H1 (cell line): Measurements from ENCODE around the gene SLC2A8. TPM values are rescaled to one million over a fixed set of nuclear protein-coding genes. Genes with fewer than 3 reads are reported as not detected.

Experiments used
- CTCF ChIA-PET: fragments of 300-600 bp; sonication (Branson Sonifier 250); formaldehyde crosslinking; loops from one replicate; lab custom pipeline; 2021; ENCODE audit not compliant: partially characterized antibody; lab: Charles Lee
- POLR2A ChIA-PET: fragments of 300-600 bp; sonication (Branson Sonifier 250); formaldehyde crosslinking; loops from one replicate; lab custom pipeline; 2021; ENCODE audit warnings: inconsistent platforms; ENCODE audit not compliant: partially characterized antibody; lab: Charles Lee
- DNase-seq, 2 experiments: peaks; one replicate each; pipeline versions ENCODE4 v3.0.0 to v3.0.0-alpha.2; 2010 to 2022; ENCODE audit warnings: low spot score in 2 of 2, low read depth in 1 of 2, mixed read lengths in 1 of 2
- FAIRE-seq: peaks from 2 replicates; lab custom pipeline; 2011; peaks lifted over from hg19 to GRCh38; lab: Jason Lieb, UNC
- H2AFZ ChIP-seq: 2 replicates; pipeline ENCODE4 v1.8.1; 2012; ENCODE audit warnings: low read length, inconsistent platforms
- H2AK5ac ChIP-seq: 2 replicates; pipeline ENCODE4 v1.6.1; 2013; ENCODE audit warnings: low read depth, low read length
- H2BK120ac ChIP-seq: replicated peaks from 2 replicates; pipeline ENCODE3; 2013; ENCODE audit warnings: low read depth, low read length, inconsistent platforms
- H2BK12ac ChIP-seq: 2 replicates; pipeline ENCODE4 v1.6.1; 2013; ENCODE audit warnings: low read depth, low read length
- H2BK15ac ChIP-seq: 2 replicates; pipeline ENCODE4 v1.6.1; 2013; ENCODE audit warnings: low read length
- H2BK20ac ChIP-seq: 2 replicates; pipeline ENCODE4 v1.6.1; 2013; ENCODE audit warnings: low read length
- H2BK5ac ChIP-seq: 2 replicates; pipeline ENCODE4 v1.6.1; 2013; ENCODE audit warnings: low read depth, low read length
- H3K14ac ChIP-seq: 2 replicates; pipeline ENCODE4 v1.6.1; 2013; ENCODE audit warnings: inconsistent platforms; ENCODE audit not compliant: insufficient read length
- H3K18ac ChIP-seq: 2 replicates; pipeline ENCODE4 v1.6.1; 2013; ENCODE audit warnings: low read length; ENCODE audit errors: extremely low read depth
- H3K23ac ChIP-seq: 2 replicates; pipeline ENCODE4 v1.6.1; 2013; ENCODE audit warnings: inconsistent platforms; ENCODE audit not compliant: insufficient read length
- H3K23me2 ChIP-seq: 2 replicates; pipeline ENCODE4 v1.6.1; 2013; ENCODE audit warnings: low read depth, low read length
- H3K27ac ChIP-seq: 2 replicates; pipeline ENCODE4 v1.6.1; 2011; ENCODE audit warnings: low read depth, low read length, inconsistent platforms
- H3K27me3 ChIP-seq, 4 experiments: replicated peaks in 1 of 4; 1 replicate in 1 of 4; 2 replicates in 3 of 4; pipeline versions ENCODE4 v1.6.1 to v1.8.1; 2011 to 2013; ENCODE audit warnings: low read length in 3 of 4, mild to moderate bottlenecking in 3 of 4, inconsistent platforms in 2 of 4, mixed read lengths in 2 of 4, moderate library complexity in 1 of 4; ENCODE audit not compliant: control insufficient read depth in 3 of 4, insufficient read depth in 3 of 4; ENCODE audit errors: extremely low read depth in 1 of 4
- H3K36me3 ChIP-seq, 4 experiments: 2 replicates each; pipeline versions ENCODE4 v1.6.1 to v1.8.1; 2011 to 2013; ENCODE audit warnings: mild to moderate bottlenecking in 4 of 4, low read length in 3 of 4, moderate library complexity in 2 of 4, control low read depth in 1 of 4, inconsistent platforms in 1 of 4; ENCODE audit not compliant: insufficient read depth in 4 of 4, control insufficient read depth in 2 of 4
- H3K4ac ChIP-seq: replicated peaks from 2 replicates; pipeline ENCODE3; 2013; ENCODE audit warnings: low read length, low read depth, mixed read lengths, inconsistent platforms; ENCODE audit not compliant: insufficient read length
- H3K4me1 ChIP-seq, 4 experiments: replicated peaks in 1 of 4; 1 replicate in 1 of 4; 2 replicates in 3 of 4; pipeline versions ENCODE4 v1.6.1 to v1.8.1; 2011 to 2013; ENCODE audit warnings: low read length in 3 of 4, inconsistent platforms in 2 of 4, mixed read lengths in 1 of 4; ENCODE audit not compliant: insufficient read depth in 4 of 4, control insufficient read depth in 3 of 4
- H3K4me2 ChIP-seq, 2 experiments: 2 replicates each; pipeline versions ENCODE4 v1.6.1 to v1.8.1; 2011 to 2013; ENCODE audit warnings: low read depth in 2 of 2, low read length in 2 of 2, control low read depth in 1 of 2, inconsistent platforms in 1 of 2, mild to moderate bottlenecking in 1 of 2; ENCODE audit not compliant: insufficient read depth in 1 of 2
- H3K4me3 ChIP-seq, 4 experiments: fragments of 200-600, 300-600 bp in 1 of 4; sonication (generic), shearing (Covaris generic), sonication (Bioruptor Twin) in 1 of 4; 2 replicates each; pipeline versions ENCODE4 v1.5.1 to v1.8.1; 2011 to 2016; ENCODE audit warnings: low read length in 4 of 4, low read depth in 3 of 4, control low read depth in 2 of 4, inconsistent platforms in 2 of 4, mild to moderate bottlenecking in 2 of 4, mixed read lengths in 1 of 4, moderate library complexity in 1 of 4; ENCODE audit not compliant: insufficient read depth in 2 of 4; ENCODE audit errors: extremely low read depth in 1 of 4
- H3K56ac ChIP-seq: replicated peaks from 2 replicates; pipeline ENCODE3; 2013; ENCODE audit warnings: low read depth, mild to moderate bottlenecking, mixed read lengths, low read length, inconsistent platforms; ENCODE audit not compliant: insufficient read length
- H3K79me1 ChIP-seq: 2 replicates; pipeline ENCODE4 v1.6.1; 2013; ENCODE audit warnings: low read depth, low read length, control low read depth
- H3K79me2 ChIP-seq, 2 experiments: 2 replicates each; pipeline versions ENCODE4 v1.6.1 to v1.8.1; 2012 to 2013; ENCODE audit warnings: low read length in 2 of 2, mild to moderate bottlenecking in 2 of 2, inconsistent platforms in 1 of 2; ENCODE audit not compliant: insufficient read depth in 2 of 2, control insufficient read depth in 1 of 2
- H3K9ac ChIP-seq, 4 experiments: replicated peaks in 1 of 4; 1 replicate in 1 of 4; 2 replicates in 3 of 4; pipeline versions ENCODE4 v1.6.1 to v1.8.1; 2011 to 2013; ENCODE audit warnings: low read depth in 3 of 4, low read length in 3 of 4, control low read depth in 2 of 4, mild to moderate bottlenecking in 2 of 4, moderate library complexity in 2 of 4, inconsistent platforms in 1 of 4; ENCODE audit errors: extremely low read depth in 1 of 4
- H3K9me3 ChIP-seq, 2 experiments: 2 replicates each; pipeline versions ENCODE4 v1.6.1 to v1.8.1; 2012 to 2013; ENCODE audit warnings: mild to moderate bottlenecking in 2 of 2, moderate library complexity in 2 of 2, control low read depth in 1 of 2, inconsistent platforms in 1 of 2, low read depth in 1 of 2, low read length in 1 of 2, mixed read lengths in 1 of 2; ENCODE audit not compliant: insufficient read depth in 2 of 2
- H4K20me1 ChIP-seq, 2 experiments: replicated peaks in 1 of 2; 2 replicates each; pipeline versions ENCODE3 to v1.8.1; 2011 to 2013; ENCODE audit warnings: inconsistent platforms in 2 of 2, low read length in 2 of 2, mild to moderate bottlenecking in 1 of 2; ENCODE audit not compliant: insufficient read depth in 2 of 2, control insufficient read depth in 1 of 2
- H4K5ac ChIP-seq: 2 replicates; pipeline ENCODE4 v1.6.1; 2013; ENCODE audit warnings: low read length, low read depth, mixed read lengths, inconsistent platforms; ENCODE audit not compliant: insufficient read length
- H4K8ac ChIP-seq: 2 replicates; pipeline ENCODE4 v1.8.0; 2013; ENCODE audit warnings: mild to moderate bottlenecking, moderate library complexity, low read length, inconsistent platforms; ENCODE audit not compliant: insufficient read depth; ENCODE audit errors: extremely low read depth
- H4K91ac ChIP-seq: replicated peaks from 2 replicates; pipeline ENCODE3; 2013; ENCODE audit warnings: low read length, mixed read lengths, inconsistent platforms; ENCODE audit not compliant: insufficient read length
- CREB1 ChIP-seq: IDR thresholded peaks from 2 replicates; pipeline ENCODE4 v1.6.1; 2012; ENCODE audit warnings: inconsistent platforms
- POLR2A ChIP-seq, 2 experiments: IDR thresholded peaks; 1 replicate in 1 of 2; 2 replicates in 1 of 2; pipeline ENCODE4 v1.6.1; 2011; ENCODE audit warnings: low read depth in 2 of 2, low read length in 2 of 2, mild to moderate bottlenecking in 2 of 2; ENCODE audit errors: control extremely low read depth in 1 of 2
- WGBS, 2 experiments: shearing (Covaris generic) in 1 of 2; methylation state at CpG; one replicate each; pipeline versions ENCODE4 v1.1.6 to v1.1.7; 2013 to 2015; ENCODE audit warnings: low lambda C conversion rate in 2 of 2, mixed read lengths in 2 of 2, inconsistent platforms in 1 of 2, low coverage in 1 of 2, missing lambda C conversion rate in 1 of 2; ENCODE audit not compliant: insufficient replicate concordance in 2 of 2, insufficient coverage in 1 of 2, insufficient read length in 1 of 2; ENCODE audit errors: extremely low coverage in 1 of 2, missing lambda C conversion rate in 1 of 2; 5-methylcytosine and 5-hydroxymethylcytosine counted together
- polyA plus RNA-seq, 7 experiments: library from polyadenylated mRNA; depleted of rRNA in 3 of 7; stranded (reverse) in 5 of 7; unstranded in 2 of 7; fragments of >200 nt in 5 of 7; fragments of 200-250 nt in 2 of 7; gene quantifications; 1 replicate in 5 of 7; 2 replicates in 1 of 7; 4 replicates in 1 of 7; pipeline versions ENCODE4 v1.2.1 to v1.2.3, GENCODE V29; 2011 to 2013; ENCODE audit warnings: missing spikeins in 2 of 7, mixed read lengths in 2 of 7
- total RNA-seq: library from RNA; stranded (reverse); fragmentation: NEBNext Ultra II Directional; extraction: Animal tissue kit (Norgen Biotek cat#: 25700); gene quantifications from 2 replicates; pipeline ENCODE4 v1.2.1, GENCODE V29; 2021

Gene SLC2A8
- total and polyA plus RNA-seq, 2 of the 8 experiments (the other 6 are each of a cell fraction or from before 2014, with no cell fraction given) = 24.6 to 36.4 TPM

- no peak overlapping the region for H4K5ac ChIP-seq
- FAIRE-seq (no peak), DNase-seq (no peak)
- peaks cover 20 to 29% of the 10 kb centered on the region in 2 experiments for H4K20me1 ChIP-seq
- ChIA-PET POLR2A (interaction anchor here (0.7 to 6.7 kb wide), 23 partner anchors 8 to 1225 kb away, joined by 3 to 64 read pairs (median 4); partner anchors contain the start of gene ZNF79), CTCF (interaction anchor here (0.6 to 1.3 kb wide), 4 partner anchors 8 to 507 kb away, joined by 3 to 4 read pairs (median 3); no protein-coding TSS in a partner anchor)
- no peak overlapping the region for H3K9ac ChIP-seq
- 89% methylated on average over 5 of the region's 7 CpGs; no CpG with 5 or more reads in 1 of the 2 experiments for WGBS, 2 experiments
- H3K23ac ChIP-seq = no peak overlapping the region
- H2BK15ac ChIP-seq = no peak overlapping the region
- no peak overlapping the region for H2BK12ac ChIP-seq
- peaks cover 7% of the 10 kb centered on the region; the same call in 1 of the 2 replicates for H3K79me1 ChIP-seq
- H3K36me3 ChIP-seq = peaks cover 35 to 72% (median 57%) of the 10 kb centered on the region in 4 experiments
- 0 out of 4 replicates have a peak, but pooled peaks cover 0 to 5% of the 10 kb centered on the region in 2 experiments for H3K9me3 ChIP-seq
- H3K79me2 ChIP-seq = peaks cover 17 to 36% of the 10 kb centered on the region in 2 experiments
- H2AFZ ChIP-seq = no peak overlapping the region
- H4K91ac ChIP-seq = no peak overlapping the region
- no peak overlapping the region for H2BK5ac ChIP-seq
- no peak overlapping the region for H2BK120ac ChIP-seq
- H3K23me2 ChIP-seq = peaks cover 19% of the 10 kb centered on the region
- H3K27me3 ChIP-seq = no peaks in the 10 kb centered on the region
- no peak overlapping the region for H3K4ac ChIP-seq
- peaks cover 0 to 4% (median 3%) of the 10 kb centered on the region in 4 experiments; a peak in 4 of 7 replicates for H3K4me1 ChIP-seq
- H3K14ac ChIP-seq = no peak overlapping the region
- no peak overlapping the region; a peak in 1 of 8 replicates for H3K4me3 ChIP-seq
- H2AK5ac ChIP-seq = no peak overlapping the region
- H3K4me2 ChIP-seq = peak overlapping the region in 1 of 2 experiments; percentile 95; a peak in 1 of 4 replicates
- no peak overlapping the region for H2BK20ac ChIP-seq
- no peak overlapping the region for H3K18ac ChIP-seq
- no peak overlapping the region for H4K8ac ChIP-seq
- no peak overlapping the region for H3K56ac ChIP-seq
- H3K27ac ChIP-seq = no peak overlapping the region
- TF ChIP-seq CREB1 (peak; percentile 81), POLR2A (IDR thresholded peaks at IDR 0.05; ENCODE audit: control extremely low read depth in 1 of 2, low read depth in 2 of 2, low read length in 2 of 2) (peak in 1 of 2 experiments; percentile 47; a peak in 2 of 3 replicates)
These were observed 50.6 kb downstream of the SLC2A8 start for GRCh38 chr9:127447416-127448111.
